Tibial nerve (tissue), 4 donors: Measurements from ENCODE around the gene NFASC.

ENCODE experiments used
- EP300 ChIP-seq, 2 donors: sonication (generic); formaldehyde crosslinking; IDR thresholded peaks; one replicate each; pipeline ENCODE4 v1.6.1; 2017; ENCODE audit warnings: antibody characterized with exemption in 2 of 2, mild to moderate bottlenecking in 1 of 2
- POLR2A ChIP-seq, 2 donors: fragments of 450-650 bp; IDR thresholded peaks; one replicate each; pipeline ENCODE4 v1.6.1; 2017; ENCODE audit warnings: antibody characterized with exemption in 2 of 2, mild to moderate bottlenecking in 2 of 2, moderate library complexity in 2 of 2
- TF ChIP-seq, protein P1 (sequence below), 5 experiments: fragments of 200-600 bp in 3 of 5; fragments of 450-650 bp in 2 of 5; sonication (generic) in 3 of 5; IDR thresholded peaks; one replicate each; pipeline ENCODE4 v1.5.1; 2016 to 2019; ENCODE audit warnings: antibody characterized with exemption in 5 of 5, mild to moderate bottlenecking in 3 of 5, moderate library complexity in 2 of 5

DNA sequence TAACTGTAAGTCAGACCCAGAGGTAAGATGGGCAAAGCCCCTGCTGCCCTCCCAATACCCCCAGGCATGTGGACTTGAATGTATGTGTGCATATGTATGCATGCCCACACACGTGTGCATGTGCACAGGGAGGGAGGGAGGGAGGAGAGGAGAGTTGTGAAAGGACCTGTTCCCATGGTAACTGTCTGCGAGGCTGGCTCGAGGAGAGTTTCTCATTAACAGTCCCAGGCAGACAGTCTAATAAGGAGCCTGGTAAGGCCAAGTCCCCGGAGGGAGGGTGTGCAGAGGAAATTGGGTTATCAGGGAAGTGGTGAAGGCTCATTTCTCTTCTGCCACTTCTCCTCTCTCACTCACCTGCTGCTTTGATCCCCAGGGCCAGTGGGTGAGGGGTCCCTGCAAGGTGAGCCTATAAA lies 74.9 kb downstream of the NFASC start:
- TF ChIP-seq, protein P1, sequence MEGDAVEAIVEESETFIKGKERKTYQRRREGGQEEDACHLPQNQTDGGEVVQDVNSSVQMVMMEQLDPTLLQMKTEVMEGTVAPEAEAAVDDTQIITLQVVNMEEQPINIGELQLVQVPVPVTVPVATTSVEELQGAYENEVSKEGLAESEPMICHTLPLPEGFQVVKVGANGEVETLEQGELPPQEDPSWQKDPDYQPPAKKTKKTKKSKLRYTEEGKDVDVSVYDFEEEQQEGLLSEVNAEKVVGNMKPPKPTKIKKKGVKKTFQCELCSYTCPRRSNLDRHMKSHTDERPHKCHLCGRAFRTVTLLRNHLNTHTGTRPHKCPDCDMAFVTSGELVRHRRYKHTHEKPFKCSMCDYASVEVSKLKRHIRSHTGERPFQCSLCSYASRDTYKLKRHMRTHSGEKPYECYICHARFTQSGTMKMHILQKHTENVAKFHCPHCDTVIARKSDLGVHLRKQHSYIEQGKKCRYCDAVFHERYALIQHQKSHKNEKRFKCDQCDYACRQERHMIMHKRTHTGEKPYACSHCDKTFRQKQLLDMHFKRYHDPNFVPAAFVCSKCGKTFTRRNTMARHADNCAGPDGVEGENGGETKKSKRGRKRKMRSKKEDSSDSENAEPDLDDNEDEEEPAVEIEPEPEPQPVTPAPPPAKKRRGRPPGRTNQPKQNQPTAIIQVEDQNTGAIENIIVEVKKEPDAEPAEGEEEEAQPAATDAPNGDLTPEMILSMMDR (IDR thresholded peaks at IDR 0.05), result no peak
- TF ChIP-seq POLR2A (IDR thresholded peaks at IDR 0.05), result no peak
- TF ChIP-seq EP300 (IDR thresholded peaks at IDR 0.05), result no peak
